ENCODE results near the gene GNAQ.

- TF ChIP-seq CTCF (IDR thresholded peaks at IDR 0.05; ENCODE audit: low read depth, low read length, missing input control): no peak
- TF ChIP-seq JUND (IDR thresholded peaks at IDR 0.05): no peak
- no peak for TF ChIP-seq SP1 (IDR thresholded peaks at IDR 0.05)
- no peak for TF ChIP-seq MAX (IDR thresholded peaks at IDR 0.05)
- TF ChIP-seq EGR1 (IDR thresholded peaks at IDR 0.05; ENCODE audit: low read depth in 2 of 2): no peak
- TF ChIP-seq GABPA (IDR thresholded peaks at IDR 0.05 in 1 of 2, conservative IDR thresholded peaks at IDR 0.05 in 1 of 2): no peak
- TF ChIP-seq YY1 (IDR thresholded peaks at IDR 0.05): no peak
- TF ChIP-seq REST (IDR thresholded peaks at IDR 0.05): no peak
- no peak for TF ChIP-seq TAF1 (conservative IDR thresholded peaks at IDR 0.05)
Measured at GRCh38 chr9:77901018-77901417, 130.6 kb downstream of the GNAQ start.
